Measurements from ENCODE around the gene ENAH. TPM values are rescaled to one million over a fixed set of nuclear protein-coding genes. Genes with fewer than 3 reads are reported as not detected.

ENAH gene
- total and polyA plus RNA-seq, 2 experiments from 2014 or later = 109 to 184 TPM

DNA sequence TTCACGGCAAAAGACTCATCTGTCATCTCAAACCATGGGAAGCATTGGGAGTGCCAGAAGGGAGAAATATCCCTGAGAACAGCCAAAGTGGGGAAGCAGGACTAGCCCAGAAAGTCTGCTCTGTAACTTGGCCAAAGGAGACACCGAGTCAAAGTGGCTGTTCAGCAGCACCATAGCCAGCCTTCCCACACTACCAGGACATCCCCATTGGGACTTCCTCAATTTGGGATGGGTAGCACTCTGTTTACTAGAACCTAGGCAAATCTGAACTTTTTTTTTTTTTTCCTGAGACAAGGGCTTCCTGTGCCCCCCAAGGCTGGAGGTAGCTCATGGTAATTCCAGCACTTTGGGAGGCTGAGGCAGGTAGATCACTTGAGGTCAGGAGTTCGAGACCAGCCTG lies 93.0 kb downstream of the ENAH start:
- H3F3A ChIP-seq (replicated peaks; ENCODE audit: low read depth) = peaks cover 4% of the 10 kb centered on the region; the same call in 1 of the 2 replicates
- no peak for DNase-seq (ENCODE audit: low spot score)
- H2AFZ ChIP-seq = no peak overlapping the region
- TF ChIP-seq EZH2phosphoT487 (IDR thresholded peaks at IDR 0.05; ENCODE audit: unreplicated experiment) (no peak), STAT1 (IDR thresholded peaks at IDR 0.05; ENCODE audit: unreplicated experiment) (no peak), EZH2 (IDR thresholded peaks at IDR 0.05; ENCODE audit: low read depth, unreplicated experiment) (no peak), NANOG (IDR thresholded peaks at IDR 0.05; ENCODE audit: borderline replicate concordance) (no peak), JUNB (IDR thresholded peaks at IDR 0.05; ENCODE audit: unreplicated experiment) (no peak), CREB1 (CRISPR knock-in tag; IDR thresholded peaks at IDR 0.05; ENCODE audit: low read depth) (no peak), POLR2AphosphoS5 (IDR thresholded peaks at IDR 0.05; ENCODE audit: low read depth) (no peak), ZNF114 (CRISPR knock-in tag; IDR thresholded peaks at IDR 0.05) (no peak), ZNF331 (CRISPR knock-in tag; IDR thresholded peaks at IDR 0.05; ENCODE audit: low read depth) (no peak)
- TF ChIP-seq, protein P1, sequence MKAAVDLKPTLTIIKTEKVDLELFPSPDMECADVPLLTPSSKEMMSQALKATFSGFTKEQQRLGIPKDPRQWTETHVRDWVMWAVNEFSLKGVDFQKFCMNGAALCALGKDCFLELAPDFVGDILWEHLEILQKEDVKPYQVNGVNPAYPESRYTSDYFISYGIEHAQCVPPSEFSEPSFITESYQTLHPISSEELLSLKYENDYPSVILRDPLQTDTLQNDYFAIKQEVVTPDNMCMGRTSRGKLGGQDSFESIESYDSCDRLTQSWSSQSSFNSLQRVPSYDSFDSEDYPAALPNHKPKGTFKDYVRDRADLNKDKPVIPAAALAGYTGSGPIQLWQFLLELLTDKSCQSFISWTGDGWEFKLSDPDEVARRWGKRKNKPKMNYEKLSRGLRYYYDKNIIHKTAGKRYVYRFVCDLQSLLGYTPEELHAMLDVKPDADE (IDR thresholded peaks at IDR 0.05) = no peak
- TF ChIP-seq, protein P2, sequence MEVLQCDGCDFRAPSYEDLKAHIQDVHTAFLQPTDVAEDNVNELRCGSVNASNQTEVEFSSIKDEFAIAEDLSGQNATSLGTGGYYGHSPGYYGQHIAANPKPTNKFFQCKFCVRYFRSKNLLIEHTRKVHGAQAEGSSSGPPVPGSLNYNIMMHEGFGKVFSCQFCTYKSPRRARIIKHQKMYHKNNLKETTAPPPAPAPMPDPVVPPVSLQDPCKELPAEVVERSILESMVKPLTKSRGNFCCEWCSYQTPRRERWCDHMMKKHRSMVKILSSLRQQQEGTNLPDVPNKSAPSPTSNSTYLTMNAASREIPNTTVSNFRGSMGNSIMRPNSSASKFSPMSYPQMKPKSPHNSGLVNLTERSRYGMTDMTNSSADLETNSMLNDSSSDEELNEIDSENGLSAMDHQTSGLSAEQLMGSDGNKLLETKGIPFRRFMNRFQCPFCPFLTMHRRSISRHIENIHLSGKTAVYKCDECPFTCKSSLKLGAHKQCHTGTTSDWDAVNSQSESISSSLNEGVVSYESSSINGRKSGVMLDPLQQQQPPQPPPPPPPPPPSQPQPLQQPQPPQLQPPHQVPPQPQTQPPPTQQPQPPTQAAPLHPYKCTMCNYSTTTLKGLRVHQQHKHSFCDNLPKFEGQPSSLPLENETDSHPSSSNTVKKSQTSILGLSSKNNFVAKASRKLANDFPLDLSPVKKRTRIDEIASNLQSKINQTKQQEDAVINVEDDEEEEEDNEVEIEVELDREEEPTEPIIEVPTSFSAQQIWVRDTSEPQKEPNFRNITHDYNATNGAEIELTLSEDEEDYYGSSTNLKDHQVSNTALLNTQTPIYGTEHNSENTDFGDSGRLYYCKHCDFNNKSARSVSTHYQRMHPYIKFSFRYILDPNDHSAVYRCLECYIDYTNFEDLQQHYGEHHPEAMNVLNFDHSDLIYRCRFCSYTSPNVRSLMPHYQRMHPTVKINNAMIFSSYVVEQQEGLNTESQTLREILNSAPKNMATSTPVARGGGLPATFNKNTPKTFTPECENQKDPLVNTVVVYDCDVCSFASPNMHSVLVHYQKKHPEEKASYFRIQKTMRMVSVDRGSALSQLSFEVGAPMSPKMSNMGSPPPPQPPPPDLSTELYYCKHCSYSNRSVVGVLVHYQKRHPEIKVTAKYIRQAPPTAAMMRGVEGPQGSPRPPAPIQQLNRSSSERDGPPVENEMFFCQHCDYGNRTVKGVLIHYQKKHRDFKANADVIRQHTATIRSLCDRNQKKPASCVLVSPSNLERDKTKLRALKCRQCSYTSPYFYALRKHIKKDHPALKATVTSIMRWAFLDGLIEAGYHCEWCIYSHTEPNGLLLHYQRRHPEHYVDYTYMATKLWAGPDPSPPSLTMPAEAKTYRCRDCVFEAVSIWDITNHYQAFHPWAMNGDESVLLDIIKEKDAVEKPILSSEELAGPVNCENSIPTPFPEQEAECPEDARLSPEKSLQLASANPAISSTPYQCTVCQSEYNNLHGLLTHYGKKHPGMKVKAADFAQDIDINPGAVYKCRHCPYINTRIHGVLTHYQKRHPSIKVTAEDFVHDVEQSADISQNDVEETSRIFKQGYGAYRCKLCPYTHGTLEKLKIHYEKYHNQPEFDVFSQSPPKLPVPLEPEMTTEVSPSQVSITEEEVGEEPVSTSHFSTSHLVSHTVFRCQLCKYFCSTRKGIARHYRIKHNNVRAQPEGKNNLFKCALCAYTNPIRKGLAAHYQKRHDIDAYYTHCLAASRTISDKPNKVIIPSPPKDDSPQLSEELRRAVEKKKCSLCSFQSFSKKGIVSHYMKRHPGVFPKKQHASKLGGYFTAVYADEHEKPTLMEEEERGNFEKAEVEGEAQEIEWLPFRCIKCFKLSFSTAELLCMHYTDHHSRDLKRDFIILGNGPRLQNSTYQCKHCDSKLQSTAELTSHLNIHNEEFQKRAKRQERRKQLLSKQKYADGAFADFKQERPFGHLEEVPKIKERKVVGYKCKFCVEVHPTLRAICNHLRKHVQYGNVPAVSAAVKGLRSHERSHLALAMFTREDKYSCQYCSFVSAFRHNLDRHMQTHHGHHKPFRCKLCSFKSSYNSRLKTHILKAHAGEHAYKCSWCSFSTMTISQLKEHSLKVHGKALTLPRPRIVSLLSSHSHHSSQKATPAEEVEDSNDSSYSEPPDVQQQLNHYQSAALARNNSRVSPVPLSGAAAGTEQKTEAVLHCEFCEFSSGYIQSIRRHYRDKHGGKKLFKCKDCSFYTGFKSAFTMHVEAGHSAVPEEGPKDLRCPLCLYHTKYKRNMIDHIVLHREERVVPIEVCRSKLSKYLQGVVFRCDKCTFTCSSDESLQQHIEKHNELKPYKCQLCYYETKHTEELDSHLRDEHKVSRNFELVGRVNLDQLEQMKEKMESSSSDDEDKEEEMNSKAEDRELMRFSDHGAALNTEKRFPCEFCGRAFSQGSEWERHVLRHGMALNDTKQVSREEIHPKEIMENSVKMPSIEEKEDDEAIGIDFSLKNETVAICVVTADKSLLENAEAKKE (CRISPR knock-in tag; IDR thresholded peaks at IDR 0.05) = no peak
- TF ChIP-seq, protein P3, sequence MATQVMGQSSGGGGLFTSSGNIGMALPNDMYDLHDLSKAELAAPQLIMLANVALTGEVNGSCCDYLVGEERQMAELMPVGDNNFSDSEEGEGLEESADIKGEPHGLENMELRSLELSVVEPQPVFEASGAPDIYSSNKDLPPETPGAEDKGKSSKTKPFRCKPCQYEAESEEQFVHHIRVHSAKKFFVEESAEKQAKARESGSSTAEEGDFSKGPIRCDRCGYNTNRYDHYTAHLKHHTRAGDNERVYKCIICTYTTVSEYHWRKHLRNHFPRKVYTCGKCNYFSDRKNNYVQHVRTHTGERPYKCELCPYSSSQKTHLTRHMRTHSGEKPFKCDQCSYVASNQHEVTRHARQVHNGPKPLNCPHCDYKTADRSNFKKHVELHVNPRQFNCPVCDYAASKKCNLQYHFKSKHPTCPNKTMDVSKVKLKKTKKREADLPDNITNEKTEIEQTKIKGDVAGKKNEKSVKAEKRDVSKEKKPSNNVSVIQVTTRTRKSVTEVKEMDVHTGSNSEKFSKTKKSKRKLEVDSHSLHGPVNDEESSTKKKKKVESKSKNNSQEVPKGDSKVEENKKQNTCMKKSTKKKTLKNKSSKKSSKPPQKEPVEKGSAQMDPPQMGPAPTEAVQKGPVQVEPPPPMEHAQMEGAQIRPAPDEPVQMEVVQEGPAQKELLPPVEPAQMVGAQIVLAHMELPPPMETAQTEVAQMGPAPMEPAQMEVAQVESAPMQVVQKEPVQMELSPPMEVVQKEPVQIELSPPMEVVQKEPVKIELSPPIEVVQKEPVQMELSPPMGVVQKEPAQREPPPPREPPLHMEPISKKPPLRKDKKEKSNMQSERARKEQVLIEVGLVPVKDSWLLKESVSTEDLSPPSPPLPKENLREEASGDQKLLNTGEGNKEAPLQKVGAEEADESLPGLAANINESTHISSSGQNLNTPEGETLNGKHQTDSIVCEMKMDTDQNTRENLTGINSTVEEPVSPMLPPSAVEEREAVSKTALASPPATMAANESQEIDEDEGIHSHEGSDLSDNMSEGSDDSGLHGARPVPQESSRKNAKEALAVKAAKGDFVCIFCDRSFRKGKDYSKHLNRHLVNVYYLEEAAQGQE (IDR thresholded peaks at IDR 0.05; ENCODE audit: unreplicated experiment) = no peak
- TF ChIP-seq, protein P4, sequence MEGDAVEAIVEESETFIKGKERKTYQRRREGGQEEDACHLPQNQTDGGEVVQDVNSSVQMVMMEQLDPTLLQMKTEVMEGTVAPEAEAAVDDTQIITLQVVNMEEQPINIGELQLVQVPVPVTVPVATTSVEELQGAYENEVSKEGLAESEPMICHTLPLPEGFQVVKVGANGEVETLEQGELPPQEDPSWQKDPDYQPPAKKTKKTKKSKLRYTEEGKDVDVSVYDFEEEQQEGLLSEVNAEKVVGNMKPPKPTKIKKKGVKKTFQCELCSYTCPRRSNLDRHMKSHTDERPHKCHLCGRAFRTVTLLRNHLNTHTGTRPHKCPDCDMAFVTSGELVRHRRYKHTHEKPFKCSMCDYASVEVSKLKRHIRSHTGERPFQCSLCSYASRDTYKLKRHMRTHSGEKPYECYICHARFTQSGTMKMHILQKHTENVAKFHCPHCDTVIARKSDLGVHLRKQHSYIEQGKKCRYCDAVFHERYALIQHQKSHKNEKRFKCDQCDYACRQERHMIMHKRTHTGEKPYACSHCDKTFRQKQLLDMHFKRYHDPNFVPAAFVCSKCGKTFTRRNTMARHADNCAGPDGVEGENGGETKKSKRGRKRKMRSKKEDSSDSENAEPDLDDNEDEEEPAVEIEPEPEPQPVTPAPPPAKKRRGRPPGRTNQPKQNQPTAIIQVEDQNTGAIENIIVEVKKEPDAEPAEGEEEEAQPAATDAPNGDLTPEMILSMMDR (conservative IDR thresholded peaks at IDR 0.05; ENCODE audit: low read depth in 2 of 2) = no peak
- Mint-ChIP-seq H3K27ac (no peak overlapping the region), H3K27me3 (ENCODE audit: insufficient read depth, low read depth, poor library complexity) (peaks cover 4% of the 10 kb centered on the region), H3K9me3 (peaks cover 11% of the 10 kb centered on the region; the same call in 2 of the 3 replicates), H3K4me3 (no peak overlapping the region), H3K36me3 (ENCODE audit: low read depth) (peaks cover 63% of the 10 kb centered on the region), H3K4me1 (no peaks in the 10 kb centered on the region)
- no peak overlapping the region for H3K4me2 ChIP-seq
- H3K9me2 ChIP-seq (ENCODE audit: insufficient read depth) = no peaks in the 10 kb centered on the region; the same call in 1 of the 2 replicates
- 0 out of 2 replicates have a peak, but pooled peaks cover 5% of the 10 kb centered on the region for H3K36me3 ChIP-seq (ENCODE audit: insufficient read depth)
- no peak overlapping the region for H3K4me3 ChIP-seq
- peaks cover 81% of the 10 kb centered on the region for H3K79me2 ChIP-seq (replicated peaks; ENCODE audit: insufficient read depth)
- H3K27ac ChIP-seq (ENCODE audit: low read depth) = no peak overlapping the region
- H3K4me1 ChIP-seq (ENCODE audit: insufficient read depth) = no peaks in the 10 kb centered on the region
- ATAC-seq = no peak
- peaks cover 11% of the 10 kb centered on the region for H4K20me1 ChIP-seq (replicated peaks; ENCODE audit: insufficient read depth)
- H3K27me3 ChIP-seq (ENCODE audit: insufficient read depth) = no peaks in the 10 kb centered on the region
